Activated naive CD8-positive, alpha-beta T cell treated with anti-CD3 and anti-CD28 coated beads, Interleukin-2, amount 10 ng/mL, durations not matched to agents 7 days and 5 days (primary cell): ENCODE data around the gene TMEM37. TPM values are rescaled to one million over a fixed set of nuclear protein-coding genes. Genes with fewer than 3 reads are reported as not detected.

Source experiments
- ATAC-seq: fragments of 150-1000 bp; cut with Tn5 transposase; one replicate; pipeline ENCODE4 v1.10.0; 2021; ENCODE audit warnings: low read depth, moderate library complexity
- POLR2A ChIA-PET: fragments of 350-600 bp; sonication (Branson Sonifier 250); formaldehyde crosslinking; loops from one replicate; lab custom pipeline; 2021; ENCODE audit warnings: antibody characterized with exemption; lab: Charles Lee
- DNase-seq: peaks from one replicate; pipeline ENCODE4 v3.0.0; 2021
- H3K27ac Mint-ChIP-seq: one replicate; pipeline ENCODE4 v1.8.0; 2022; ENCODE audit warnings: mild to moderate bottlenecking, mixed read lengths
- H3K27me3 Mint-ChIP-seq: one replicate; pipeline ENCODE4 v1.8.0; 2022; ENCODE audit warnings: mild to moderate bottlenecking, moderate library complexity, mixed read lengths
- H3K36me3 Mint-ChIP-seq: one replicate; pipeline ENCODE4 v1.8.0; 2021; ENCODE audit warnings: mild to moderate bottlenecking, mixed read lengths
- H3K4me1 Mint-ChIP-seq: one replicate; pipeline ENCODE4 v1.8.0; 2021; ENCODE audit warnings: mixed read lengths
- H3K4me3 Mint-ChIP-seq: one replicate; pipeline ENCODE4 v1.8.0; 2022; ENCODE audit warnings: mild to moderate bottlenecking, moderate library complexity, mixed read lengths
- H3K9me3 Mint-ChIP-seq: one replicate; pipeline ENCODE4 v1.8.0; 2021; ENCODE audit warnings: mixed read lengths
- total RNA-seq, 2 experiments: library from RNA; stranded (reverse); gene quantifications; one replicate each; pipeline ENCODE4 v1.2.3, GENCODE V29; 2021

Gene TMEM37
- total RNA-seq, 2 experiments from 2014 or later = not detected

GRCh38 chr2:119485336-119486110 is 53.9 kb downstream of the TMEM37 start:
- POLR2A ChIA-PET = no interaction called here
- Mint-ChIP-seq H3K36me3 (no peaks in the 10 kb centered on the region), H3K27ac (no peak overlapping the region), H3K4me3 (no peak overlapping the region), H3K27me3 (peaks cover 3% of the 10 kb centered on the region), H3K4me1 (no peaks in the 10 kb centered on the region), H3K9me3 (no peaks in the 10 kb centered on the region)
- ATAC-seq (no peak), DNase-seq (no peak)

- Mint-ChIP-seq H3K27ac (no peak overlapping the region), H3K4me3 (no peak overlapping the region), H3K9me3 (no peaks in the 10 kb centered on the region), H3K27me3 (peaks cover 3% of the 10 kb centered on the region), H3K36me3 (no peaks in the 10 kb centered on the region), H3K4me1 (no peaks in the 10 kb centered on the region)
- POLR2A ChIA-PET = no interaction called here
- DNase-seq (no peak), ATAC-seq (no peak)
These were observed 54.7 kb downstream of the TMEM37 start for GRCh38 chr2:119486196-119486827.

GRCh38 chr2:119486886-119487285 is 55.2 kb downstream of the TMEM37 start:
- DNase-seq = no peak
- Mint-ChIP-seq H3K27me3 (peaks cover 3% of the 10 kb centered on the region), H3K4me1 (no peaks in the 10 kb centered on the region), H3K4me3 (no peak overlapping the region), H3K27ac (no peak overlapping the region), H3K36me3 (no peaks in the 10 kb centered on the region), H3K9me3 (no peaks in the 10 kb centered on the region)
- no peak for ATAC-seq
- POLR2A ChIA-PET = no interaction called here

GRCh38 chr2:119487434-119488244 is 56.0 kb downstream of the TMEM37 start:
- Mint-ChIP-seq H3K36me3 (no peaks in the 10 kb centered on the region), H3K9me3 (no peaks in the 10 kb centered on the region), H3K4me3 (no peak overlapping the region), H3K4me1 (no peaks in the 10 kb centered on the region), H3K27ac (no peak overlapping the region), H3K27me3 (peaks cover 3% of the 10 kb centered on the region)
- no peak for DNase-seq
- no peak for ATAC-seq
- POLR2A ChIA-PET = no interaction called here

Other genes with a start within 250 kb of the TMEM37 start
- gene STEAP3, start 208.0 kb upstream of the TMEM37 start, total RNA-seq = under 1 TPM in 1 of 2 experiments, not detected in 1; 0.19 TPM
- 1 to 10 TPM; 6.4 to 7.5 TPM for gene C2orf76, start 65.0 kb upstream of the TMEM37 start, total RNA-seq
- 100 to 1,000 TPM; 141 to 147 TPM for gene DBI, start 64.9 kb upstream of the TMEM37 start, total RNA-seq
- gene SCTR, start 92.6 kb downstream of the TMEM37 start, total RNA-seq = not detected
- not detected for gene CFAP221, start 112.6 kb downstream of the TMEM37 start, total RNA-seq
- gene TMEM177, start 247.3 kb downstream of the TMEM37 start, total RNA-seq = 10 to 100 TPM in 1 of 2 experiments, 1 to 10 TPM in 1; 9.0 to 13.1 TPM